ENCODE measurements around the gene SPRY1. TPM values are rescaled to one million over a fixed set of nuclear protein-coding genes. Genes with fewer than 3 reads are reported as not detected.

SPRY1 gene
- polyA plus RNA-seq, 4 donors = 90.1 to 94.8 (median 91.4) TPM

DNA sequence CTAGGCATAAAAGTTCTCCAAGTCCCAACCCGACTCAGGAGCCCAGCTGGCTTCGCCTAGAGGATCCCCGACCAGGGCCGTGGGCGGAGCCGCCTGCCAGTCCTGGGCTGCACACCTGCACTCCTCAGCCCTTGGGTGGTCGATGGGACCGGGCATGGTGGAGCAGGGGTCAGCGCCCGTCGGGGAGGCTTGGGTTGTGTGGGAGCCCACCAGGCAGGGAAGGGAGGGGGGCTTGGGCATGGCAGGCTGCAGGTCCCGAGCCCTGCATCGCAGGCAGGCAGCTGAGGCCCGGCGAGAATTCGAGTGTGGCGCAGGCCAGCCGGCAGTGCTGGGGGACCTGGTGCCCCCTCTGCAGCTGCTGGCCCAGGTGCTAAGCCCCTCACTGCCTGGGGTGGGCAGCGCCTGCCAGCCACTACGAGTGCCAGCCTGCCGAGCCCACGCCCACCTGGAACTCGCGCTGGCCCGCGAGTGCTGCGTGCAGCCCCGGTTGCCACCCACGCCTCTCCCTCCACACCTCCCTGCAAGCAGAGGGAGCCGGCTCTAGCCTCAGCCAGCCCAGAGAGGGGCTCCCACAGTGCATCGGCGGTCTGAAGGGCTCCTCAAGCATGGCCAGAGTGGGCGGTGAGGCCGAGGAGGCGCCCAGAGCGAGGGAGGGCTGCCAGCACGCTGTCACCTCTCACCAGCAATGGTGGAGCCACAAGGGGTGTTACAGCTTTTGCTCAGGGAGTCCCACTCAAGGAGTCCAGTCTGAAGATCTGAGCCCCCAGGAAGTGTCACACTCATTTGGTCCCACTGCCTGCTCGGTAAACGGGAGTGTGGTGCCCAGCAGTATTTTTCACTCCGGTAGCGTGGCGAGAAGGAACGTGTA, 38.9 kb downstream of the SPRY1 start:
- no peak for DNase-seq (ENCODE audit: low read depth in 4 of 4, low spot score in 3 of 4)

DNA sequence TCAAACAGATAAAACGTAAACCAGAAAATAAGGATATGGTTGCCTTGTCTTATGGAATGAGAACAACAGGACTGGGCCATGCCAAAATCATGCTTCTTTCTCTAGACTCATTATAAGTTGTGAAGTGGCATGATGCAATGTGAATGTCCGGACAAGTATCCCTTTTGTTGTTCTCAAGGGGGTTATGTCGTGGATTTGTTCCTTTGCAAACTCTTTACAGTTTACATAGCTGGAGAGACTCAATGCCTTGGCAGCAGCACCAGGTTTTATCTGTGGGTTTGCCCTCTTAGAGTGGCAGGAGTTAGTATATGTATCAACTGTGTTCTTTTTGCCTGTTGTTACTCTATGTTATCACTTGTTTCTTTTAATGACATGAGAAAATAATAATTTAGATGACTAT, 41.4 kb downstream of the SPRY1 start:
- DNase-seq (ENCODE audit: low read depth in 4 of 4, low spot score in 3 of 4) = no peak

DNA sequence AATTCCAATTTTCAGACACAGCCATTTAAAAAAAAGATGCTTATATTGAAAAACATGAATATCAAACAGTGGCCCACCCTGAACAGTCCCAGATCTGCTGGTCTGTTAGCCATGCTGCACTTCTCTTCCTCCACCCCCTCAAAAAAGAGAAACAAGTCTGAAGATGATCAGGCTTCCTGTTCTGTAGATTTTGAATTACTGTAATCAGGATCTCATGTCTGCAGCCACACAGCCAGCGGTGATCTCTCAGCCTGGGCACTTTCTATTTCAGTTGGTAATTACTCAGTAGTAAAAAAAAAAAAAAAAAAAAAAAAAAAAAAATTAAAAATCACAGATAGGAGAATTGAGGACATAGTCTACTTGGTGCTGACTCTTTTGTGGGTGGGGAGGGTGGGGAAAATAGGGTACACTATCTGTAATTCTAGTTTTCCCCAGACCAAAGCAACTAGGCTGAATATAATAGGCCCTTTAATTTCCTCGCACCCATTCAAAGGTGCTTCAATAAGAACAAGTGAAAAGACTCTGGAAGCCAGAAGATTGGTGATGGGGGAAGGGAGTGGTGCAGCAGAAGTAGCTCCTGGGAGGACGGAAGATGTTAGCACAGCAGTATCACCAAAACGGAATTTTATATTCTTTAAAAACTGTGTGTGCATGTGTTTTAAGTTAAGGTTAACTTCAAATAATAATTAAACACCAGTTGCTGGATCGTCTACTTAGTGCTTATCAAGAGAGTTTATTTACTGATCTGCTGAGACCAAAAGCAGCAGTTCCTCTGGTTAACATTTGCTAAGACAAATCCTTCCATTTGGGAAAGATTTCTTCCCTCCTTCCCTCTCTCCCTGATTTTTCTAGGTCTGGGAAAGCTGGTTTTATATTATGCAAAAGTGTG, 47.0 kb downstream of the SPRY1 start:
- DNase-seq (ENCODE audit: low read depth in 4 of 4, low spot score in 3 of 4) = peak in 1 of 4 donors; percentile 34

DNA sequence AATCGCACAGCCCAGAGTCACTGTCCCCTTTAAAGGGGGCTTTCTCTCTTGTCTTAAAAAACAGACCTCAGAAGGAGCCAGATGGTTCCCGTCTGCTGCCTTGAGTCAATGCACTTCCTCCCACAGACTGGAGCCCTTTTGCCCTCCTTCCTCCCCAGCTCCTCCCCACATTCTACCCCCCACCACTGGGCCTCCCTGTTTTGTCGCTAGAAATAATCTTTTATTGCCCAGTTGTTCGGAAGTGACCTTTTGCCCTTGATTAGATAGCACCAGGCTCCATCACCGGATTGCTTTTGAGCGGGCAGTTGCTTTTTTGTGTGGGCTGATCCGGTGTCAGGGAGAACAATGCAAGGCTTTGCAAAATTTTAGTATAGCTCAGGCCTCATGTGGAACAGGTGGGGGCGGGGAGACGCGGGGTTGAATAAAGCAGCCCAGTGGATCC, 47.7 kb downstream of the SPRY1 start:
- DNase-seq (ENCODE audit: low read depth in 4 of 4, low spot score in 3 of 4) = peak; percentile 63 to 81 (median 70)

DNA sequence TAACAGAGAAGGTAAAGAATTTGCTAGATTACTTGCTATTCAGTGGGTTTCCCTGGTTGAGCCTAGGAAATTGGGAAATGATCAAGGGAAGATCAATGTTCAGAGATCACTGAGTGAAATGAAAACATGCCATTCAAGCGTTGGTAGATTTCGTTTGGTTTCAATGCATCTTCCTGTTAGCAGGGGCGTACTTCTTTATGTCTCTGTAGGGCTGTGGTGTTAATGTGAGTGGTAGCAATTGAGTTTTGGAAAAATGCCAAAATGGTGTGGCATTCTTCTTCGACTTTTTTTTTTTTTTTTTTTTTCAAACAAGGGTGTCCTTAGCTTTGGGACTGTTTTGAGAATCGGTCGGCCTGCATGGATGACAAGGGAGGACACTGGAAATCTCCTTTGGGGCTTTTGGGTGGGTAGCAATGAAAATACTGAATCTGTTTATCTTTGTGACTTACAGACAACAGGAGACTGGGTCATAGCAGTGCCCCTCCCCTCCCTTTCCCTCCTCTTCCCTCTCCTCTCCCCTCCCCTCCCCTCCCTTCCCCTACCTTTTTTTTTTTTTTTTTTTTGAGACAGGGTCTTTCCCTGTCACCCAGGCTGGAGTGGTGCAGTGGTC, 50.4 kb downstream of the SPRY1 start:
- DNase-seq (ENCODE audit: low read depth in 4 of 4, low spot score in 3 of 4) = no peak

DNA sequence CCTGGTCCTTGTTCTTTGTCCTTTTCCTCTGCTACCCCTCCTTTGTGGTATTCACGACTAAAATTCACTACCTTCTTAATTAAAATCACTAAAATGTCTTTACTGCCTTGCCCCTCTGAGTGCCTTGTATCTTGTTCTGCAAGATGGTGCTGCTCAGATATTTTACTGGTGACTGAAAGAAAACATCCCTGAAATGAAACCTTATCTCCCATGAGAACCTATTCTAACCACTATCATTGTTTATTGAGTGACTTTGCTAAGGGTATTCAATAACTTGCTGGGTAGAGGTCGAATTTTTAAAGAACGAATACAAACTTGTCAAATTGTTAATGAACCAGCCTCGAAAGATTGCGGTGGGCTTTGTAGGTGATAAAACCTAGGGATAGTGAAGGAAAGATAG, 52.8 kb downstream of the SPRY1 start:
- DNase-seq (ENCODE audit: low read depth in 4 of 4, low spot score in 3 of 4) = no peak

DNA sequence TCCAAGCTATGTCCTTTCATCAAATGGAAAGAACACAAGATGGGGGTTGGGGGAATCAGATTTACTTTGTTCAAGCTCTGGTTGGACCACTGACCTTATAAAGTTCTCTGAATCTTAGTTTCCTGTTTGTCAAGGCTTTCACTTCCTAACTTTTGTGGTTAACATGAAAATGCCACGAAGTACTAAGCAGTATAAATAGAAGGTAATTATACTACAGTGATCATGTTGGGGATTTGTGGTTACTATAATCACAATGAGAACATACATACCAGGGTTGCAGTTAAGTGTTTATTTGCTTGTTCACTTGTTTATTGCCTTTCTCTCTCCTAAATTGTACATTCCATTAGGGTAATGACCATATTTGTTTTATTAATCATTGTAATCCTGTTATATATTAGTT, 53.2 kb downstream of the SPRY1 start:
- DNase-seq (ENCODE audit: low read depth in 4 of 4, low spot score in 3 of 4) = no peak

DNA sequence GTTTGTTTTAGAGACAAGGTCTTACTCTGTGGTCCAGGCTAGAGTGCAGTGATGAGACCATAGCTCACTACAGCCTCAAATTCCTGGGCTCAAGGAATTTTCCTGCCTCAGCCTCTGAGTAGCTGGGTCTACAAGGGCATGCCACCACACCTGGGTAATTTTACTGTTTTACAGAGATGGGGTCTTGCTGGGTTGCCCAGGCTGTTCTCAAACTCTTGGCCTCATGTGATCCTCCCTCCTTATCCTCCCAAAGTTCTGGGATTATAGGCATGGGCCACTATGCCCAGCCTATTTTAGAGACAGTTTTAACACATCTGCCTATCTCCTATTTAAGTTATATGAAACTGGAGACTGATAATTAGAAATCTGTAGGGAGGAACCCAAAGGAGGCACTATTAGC, 53.8 kb downstream of the SPRY1 start:
- DNase-seq (ENCODE audit: low read depth in 4 of 4, low spot score in 3 of 4) = no peak

DNA sequence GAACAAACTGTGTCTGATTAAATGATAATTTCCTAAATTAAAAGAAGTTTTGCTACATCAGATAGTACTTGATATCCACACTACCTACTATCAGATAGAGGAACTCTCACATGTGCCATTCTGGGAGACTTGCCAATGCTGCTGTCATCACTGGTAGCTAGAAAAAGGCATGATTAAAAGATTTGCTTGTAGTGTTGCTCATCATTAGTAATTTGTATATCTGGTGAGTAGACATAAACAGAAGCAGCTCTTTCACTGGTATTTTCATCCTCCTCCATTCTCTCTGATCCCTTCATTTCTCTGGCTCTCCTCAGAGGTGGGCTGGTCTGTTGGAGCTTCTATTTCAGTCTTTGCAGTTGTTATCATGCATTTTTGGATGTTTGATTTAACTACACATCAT, 56.0 kb downstream of the SPRY1 start:
- no peak for DNase-seq (ENCODE audit: low read depth in 4 of 4, low spot score in 3 of 4)

DNA sequence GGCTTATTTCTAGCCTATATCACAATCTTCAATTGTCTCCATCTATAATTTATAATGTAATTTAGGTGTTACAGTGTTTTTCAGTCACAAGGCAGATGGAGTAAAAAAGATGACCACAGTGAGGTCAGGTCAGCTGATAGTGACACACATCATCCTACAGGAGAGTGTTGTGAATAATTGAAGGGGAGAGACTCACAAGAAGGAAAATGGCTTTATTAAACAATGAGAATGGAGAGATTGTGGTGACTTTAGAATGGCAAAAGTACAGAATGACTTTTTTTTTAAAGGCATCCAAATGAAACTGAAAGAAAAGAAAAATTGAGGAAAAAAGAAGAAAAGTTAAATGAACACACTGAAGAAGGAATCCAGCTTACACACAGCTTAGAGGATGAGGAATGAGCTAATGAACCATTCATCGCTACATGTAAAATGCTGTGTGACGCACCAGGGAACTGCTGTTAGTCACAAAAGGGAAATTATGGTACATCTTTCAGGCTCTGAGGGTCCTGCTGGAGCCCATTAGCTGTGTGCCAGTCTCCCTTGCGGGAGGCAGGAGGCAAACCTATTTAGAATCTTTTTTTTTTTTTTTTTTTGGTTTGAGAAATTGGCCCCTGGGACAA, 56.6 kb downstream of the SPRY1 start:
- no peak for DNase-seq (ENCODE audit: low read depth in 4 of 4, low spot score in 3 of 4)

Data from right renal pelvis (tissue), 4 donors.